HG03280 (cell line): Measurements from ENCODE around the gene SAMMSON.
A peak's percentile ranks its signal among the peaks of the same experiment; 100 is the strongest.

ENCODE experiments used
- ATAC-seq: cut with Tn5 transposase; IDR thresholded peaks from one replicate; pipeline ENCODE4 v1.9.1; 2021; ENCODE audit warnings: mild to moderate bottlenecking, moderate library complexity; ENCODE audit not compliant: unreplicated experiment

SAMMSON gene

DNA sequence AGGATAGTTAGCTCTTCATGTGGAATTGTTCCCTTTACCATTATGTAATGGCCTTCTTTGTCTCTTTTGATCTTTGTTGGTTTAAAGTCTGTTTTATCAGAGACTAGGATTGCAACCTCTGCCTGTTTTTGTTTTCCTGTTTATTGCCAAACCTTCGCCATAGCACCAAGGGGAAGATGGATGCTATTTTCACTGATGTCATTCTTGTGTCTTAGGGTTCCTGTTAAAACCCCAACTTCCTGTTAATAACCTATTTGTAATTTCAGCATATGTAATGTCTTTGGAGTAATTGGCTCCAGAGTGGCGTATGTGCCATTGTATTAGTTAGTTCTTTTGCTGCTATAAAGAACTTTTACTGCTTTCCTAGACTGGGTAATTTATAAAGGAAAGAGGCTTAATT lies 10.8 kb downstream of the SAMMSON start:
- ATAC-seq, result no peak

DNA sequence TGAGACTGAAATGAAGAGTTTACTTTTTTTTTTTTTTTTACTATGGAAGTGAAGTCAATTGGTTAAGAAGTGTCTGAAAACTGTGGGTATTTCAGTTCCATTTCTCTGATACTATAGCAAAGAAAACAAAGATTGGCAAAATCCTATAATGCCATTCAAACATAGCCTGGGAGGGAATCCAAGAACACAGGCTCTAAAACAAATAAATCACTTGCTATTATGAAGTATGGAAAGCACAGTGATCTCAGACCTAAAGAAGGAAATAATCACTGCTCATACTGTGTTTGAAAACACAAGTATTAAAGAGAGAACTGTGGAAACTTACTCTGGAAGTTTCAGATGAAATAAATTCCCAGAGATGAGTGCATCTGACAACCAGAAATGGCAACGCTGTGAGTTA lies 12.0 kb downstream of the SAMMSON start:
- ATAC-seq, result no peak

DNA sequence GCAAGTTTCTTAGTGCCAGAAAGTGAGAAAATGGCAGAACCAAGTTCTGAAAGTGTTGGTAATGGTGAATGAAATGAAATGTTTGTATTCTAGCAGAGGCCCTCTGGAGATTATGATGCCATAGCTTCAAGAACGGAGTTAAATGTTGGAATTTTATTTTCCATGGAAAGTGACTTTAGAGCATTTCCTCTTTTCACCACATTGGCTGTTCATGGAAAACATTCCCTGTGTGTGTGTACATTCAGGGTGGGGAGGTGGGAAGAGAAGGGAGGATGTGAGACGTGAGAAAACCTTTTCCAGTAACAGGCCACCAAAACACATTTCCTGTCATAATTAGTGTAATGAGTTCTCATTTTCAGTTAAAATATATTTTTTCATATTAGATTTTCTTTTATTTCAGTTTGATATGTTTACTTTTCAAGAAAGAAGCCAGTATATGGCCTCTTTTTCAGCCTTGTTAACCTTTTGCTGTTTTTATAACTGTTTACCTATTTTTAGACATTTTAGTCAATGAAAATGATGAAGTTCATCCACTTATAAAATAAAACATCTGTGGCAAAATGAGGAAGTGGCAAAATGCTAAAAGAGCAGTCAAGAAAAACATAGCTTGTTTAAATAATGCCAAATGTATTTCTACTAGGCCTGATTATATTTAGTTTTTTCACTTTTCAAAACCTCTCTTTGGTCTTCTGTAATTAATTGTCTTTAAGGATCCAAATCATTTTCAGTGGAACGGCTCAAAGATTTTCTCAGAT lies 21.6 kb downstream of the SAMMSON start:
- ATAC-seq, result no peak

DNA sequence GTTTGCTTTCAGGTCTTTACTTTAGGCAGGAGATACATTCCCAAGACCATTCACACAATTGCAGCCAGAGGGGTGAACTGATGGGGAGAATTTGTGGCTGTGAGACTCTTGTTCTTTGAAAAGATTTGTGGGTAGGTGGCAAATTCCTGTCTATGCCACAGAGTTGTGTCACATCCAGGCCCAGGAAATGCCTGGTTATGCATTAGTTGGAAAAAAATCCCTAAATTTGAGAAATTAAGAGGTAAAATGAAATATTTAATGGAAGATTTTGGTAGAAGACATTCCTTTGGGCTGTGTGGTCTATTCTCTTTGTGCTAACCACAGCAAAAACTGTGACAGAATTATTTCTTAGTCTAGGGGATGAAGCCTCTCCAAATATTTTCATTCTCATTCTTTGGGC lies 28.8 kb downstream of the SAMMSON start:
- ATAC-seq, result no peak

DNA sequence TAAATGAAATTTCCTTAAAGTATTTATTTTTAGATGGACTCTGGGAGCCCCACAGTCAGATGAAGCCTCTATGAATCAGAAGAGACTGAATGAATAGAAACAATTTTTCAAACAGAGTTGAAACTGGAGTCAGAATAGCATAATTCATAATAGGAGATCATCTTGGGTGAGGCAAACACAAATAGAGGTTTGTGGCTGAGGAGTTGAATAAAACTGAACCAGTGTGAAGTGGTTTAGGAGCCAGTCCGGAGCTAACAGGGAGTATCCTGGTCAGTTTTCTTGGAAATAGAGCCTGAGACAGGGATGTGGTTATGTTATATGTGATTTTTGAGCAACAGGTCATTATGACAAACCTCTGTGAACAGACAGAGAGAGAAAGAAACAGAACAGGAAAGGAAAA lies 39.2 kb downstream of the SAMMSON start:
- no peak for ATAC-seq

DNA sequence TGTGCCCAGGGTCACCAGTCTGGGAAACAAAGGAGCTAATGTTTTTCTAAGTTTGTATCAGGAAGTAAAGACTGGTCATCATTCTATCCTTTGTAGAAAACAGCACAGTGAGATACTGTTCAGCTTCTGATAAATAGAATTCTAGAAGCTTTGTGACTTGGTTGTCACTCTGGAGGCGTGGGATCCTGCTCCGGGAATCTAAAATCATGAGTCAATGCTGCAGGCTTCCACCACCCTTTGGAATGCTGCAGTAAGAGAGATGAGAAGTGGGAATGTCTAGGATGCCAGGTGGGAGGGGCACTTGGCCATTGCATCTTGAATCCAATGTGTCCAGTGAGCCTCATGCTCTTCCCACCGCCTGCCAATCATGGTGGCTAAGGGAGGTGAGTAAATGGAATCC lies 40.9 kb downstream of the SAMMSON start:
- ATAC-seq, result no peak

DNA sequence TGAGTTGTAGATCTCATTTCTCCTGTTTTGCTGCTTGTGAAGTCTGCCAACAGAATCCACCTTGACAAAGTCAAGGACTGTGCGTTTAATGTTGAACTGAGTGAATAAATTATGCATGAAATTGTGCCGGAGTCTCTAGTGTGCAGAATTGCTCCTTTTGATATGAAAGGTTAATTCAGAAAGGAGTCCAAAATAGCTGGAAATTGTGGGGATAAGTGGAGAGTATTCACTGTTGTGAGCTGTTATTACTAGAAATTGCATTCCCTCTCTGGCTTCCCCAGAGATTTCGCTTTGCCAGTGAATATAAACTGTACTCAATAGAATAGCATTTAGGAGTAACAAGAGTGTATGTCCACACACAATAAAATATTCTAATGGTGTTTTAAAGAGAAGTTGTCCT lies 43.1 kb downstream of the SAMMSON start:
- no peak for ATAC-seq

DNA sequence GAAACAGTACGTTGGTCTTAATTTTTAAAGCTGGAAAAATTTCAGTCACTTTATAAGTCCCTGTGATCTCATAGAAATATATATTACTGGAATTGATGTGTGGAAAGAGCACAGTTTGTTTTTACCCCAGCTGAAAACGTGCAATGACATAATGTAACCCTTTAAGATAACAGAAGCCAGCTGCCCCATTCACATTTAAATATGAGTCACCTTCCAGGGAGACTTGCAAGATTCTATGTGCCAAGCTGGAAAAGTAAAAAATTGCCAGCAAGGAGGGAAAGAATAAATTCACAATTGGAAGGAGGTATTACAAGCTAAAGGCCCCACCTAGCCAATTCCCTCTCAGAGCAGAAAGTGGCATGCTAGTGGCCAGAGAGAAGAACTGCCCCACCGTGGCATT lies 50.2 kb downstream of the SAMMSON start:
- no peak for ATAC-seq

DNA sequence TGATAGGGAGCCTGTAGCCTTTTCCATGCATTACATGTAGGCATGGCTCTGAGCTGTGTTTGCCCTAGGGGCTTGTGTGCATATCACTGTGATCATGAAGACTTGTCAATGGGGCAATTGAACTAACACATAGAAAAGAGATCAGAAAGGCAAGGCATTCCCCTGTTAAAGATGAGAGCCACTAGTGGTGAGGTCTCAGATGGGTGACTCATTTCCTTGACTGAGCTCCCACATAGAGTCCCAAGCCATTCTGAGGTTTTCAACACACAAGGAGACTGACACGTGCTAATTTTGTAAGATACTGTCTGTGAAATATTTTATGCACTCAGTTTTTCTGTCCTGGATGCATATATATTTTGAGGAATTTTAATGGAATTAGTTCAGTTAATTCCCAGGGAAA lies 53.8 kb downstream of the SAMMSON start:
- no peak for ATAC-seq

DNA sequence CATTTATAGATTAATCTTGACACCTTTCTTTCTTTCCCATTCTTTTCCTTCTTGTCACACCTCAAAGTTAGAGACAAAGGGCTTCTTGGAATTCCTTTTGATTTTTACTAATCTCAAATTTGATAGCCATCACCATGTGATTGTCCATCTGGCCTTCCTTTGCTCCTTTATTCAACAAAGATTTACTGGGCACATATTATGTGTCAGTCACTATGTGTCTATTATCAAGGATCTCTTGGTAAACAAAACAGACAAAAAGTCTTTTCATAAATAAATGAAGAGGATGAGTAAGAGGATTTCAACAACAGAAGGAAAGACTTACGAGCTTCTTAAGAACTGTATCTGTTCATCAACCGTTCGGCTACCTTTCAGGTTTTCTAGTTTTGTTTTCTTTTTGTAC lies 56.5 kb downstream of the SAMMSON start:
- ATAC-seq, result no peak

DNA sequence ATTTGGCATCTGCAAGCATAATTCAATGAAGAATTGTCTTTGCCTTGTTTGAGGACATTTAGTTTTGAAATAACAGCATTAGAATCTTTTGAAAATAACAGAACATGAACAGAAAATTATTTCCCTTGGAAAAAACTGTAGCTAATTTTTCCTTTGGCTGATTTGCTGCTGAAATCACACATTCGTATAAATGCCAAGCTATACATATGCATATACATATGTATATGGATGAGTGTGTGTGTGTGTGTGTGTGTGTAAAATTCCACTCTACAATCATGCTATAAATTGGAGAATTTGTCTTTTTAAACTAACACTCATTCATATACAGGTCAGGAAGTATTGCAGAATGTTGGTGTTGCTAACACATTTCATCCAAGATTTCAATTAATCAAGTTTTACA lies 57.9 kb downstream of the SAMMSON start:
- ATAC-seq, result no peak

DNA sequence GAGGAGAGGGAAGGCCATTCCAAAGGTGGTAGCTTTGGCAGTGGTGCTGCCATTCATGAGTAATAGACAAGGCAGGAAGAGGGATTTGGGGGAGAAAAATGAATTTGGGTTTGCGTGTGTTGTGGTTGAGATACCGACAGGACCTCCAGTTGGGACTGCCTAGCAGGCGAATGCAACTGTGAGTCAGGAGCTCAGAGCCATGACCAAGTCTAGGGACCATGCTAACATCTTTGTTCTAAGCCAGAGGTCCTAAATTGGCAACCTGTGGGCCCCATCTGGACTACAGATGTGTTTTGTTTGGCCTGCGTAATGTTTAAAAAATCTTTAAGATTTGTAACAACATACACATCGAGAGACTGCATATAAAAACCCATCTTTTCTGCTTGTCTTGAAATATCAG lies 61.6 kb downstream of the SAMMSON start:
- ATAC-seq, result no peak

DNA sequence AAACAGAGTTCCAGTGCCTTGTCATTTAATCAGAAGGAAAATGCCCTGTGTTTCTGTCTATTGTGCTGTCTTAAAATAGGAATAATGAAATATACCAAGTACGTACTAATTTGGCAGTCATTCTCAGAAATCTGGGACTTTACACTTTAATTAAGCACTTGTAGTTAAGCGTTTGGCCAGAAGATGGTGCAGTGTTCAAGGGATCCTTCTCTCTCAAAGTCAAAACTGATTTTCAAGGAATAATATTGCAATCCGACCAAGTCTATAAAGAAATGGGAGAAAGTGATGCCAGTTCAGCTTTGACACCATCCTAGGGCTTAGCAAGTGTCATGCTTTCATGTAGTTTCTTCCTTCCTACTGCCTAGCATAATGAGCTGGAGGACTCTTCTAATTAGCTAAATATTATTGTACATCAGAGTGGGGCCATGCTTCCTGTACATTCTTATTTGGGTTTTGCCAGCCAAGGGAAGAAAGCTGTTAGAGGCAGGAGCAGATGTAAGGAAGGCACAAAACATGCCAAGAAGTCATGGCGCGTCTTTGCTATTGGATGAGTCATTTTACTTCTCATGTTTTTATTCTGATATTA lies 64.8 kb downstream of the SAMMSON start:
- ATAC-seq, result no peak

DNA sequence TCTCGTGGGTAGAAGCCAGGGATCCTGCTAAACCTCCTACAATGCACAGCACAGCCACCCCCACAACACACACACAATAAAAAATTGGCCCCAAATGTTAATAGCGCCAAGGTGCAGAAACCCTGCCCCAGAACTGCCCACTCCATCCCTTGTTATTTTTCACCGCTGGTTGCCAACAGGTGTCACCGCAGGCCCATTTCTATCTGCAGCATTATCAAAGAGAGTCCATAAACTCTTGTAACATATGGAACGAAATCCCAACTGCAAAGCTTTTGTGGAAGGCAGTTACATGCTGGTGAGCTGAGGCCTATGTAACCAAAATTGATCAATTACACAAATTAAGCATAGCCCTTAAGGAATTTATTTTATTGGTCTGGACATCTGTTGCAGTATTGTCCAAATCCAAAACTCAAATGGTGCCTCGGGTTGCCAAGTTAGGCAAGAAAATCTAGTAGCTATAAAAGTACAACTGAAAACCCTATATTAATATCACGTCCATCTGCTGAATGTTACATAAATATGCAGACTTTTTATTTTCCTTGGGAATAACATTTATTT lies 66.2 kb downstream of the SAMMSON start:
- ATAC-seq, result no peak

DNA sequence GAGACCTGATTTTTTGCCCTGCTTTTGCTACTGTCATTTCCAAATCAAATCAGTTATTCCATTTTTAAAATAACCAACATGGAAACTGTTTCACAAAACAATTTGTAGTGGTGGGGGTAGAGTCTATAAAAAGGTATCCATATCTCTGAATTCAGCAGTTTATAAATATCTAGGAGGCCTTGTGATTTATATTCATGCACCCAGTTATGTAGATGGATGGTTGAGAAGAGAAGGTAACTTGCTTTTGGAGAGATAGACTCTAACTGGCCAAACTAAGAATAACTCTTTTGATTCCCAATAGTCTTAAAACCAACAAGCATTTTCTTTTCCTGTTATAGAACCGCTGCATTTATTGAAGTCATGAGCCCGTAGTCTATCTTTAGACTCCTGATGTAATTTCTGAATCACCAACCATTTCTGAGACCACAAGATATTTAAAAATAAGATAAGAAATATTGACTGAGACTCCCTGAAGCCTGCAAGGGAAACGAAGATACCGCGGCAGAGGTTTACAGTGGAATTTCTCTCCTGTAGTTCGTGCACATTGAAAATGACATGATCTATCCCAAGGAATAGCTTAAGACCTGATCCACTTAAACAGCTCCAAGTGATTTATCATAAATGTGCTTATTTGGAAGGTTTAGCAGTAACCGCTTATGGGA lies 68.5 kb downstream of the SAMMSON start:
- ATAC-seq, result no peak

DNA sequence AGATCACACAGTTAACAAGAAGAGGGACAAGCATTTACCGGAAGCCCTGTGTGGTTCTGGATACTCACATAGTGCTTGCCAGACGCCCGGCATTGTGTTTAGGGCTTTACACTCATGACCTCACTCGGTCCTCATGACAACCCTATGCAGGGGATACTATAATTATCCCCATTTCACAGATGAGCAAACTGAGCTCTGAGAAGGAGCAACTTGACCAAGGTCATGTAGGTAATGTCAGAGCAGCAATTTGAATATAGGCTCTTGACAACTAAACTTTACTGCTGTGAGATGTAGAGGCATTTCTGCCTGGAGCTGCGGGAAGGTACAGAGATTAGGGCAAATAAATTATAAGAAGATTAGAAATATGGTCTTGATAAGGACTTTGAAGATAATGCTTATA lies 70.0 kb downstream of the SAMMSON start:
- ATAC-seq, result peak; percentile 43

DNA sequence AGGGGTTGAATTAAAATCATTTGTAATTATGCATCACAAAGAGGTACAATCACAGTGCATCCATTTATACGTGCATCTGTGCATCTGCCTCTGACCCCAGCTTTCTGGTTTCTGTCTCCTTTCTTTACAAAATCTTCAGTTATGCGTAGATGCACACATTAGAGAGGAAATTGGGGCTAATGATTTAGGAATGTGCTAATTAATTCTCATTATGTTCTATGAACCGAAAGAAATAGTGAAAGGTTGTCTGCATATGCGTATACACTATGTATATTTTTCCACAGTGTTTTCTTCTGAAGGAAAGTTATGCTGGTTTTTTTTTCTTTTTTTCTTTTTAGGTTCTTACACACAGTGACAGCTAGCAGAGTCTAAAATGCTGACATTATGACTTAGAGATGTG lies 71.6 kb downstream of the SAMMSON start:
- ATAC-seq, result no peak

DNA sequence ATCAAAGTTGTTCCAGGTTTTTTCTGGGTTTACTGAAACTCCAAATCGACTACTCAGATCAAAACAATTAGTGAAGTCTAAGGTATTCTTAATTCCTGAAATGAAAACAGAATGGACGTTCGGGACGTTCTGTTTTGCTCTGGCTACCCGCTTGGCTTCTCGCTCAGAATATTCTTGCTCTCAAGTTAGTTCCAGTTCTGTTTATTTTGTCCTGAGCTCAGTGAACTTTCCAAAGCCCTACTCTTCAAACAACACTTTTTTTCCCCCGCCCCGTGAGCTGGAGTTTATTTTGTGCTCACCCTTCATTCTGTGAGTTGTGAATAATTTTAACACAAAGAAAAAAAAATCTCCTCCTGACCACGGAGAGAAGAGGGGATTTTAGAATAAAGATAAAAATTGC lies 72.6 kb downstream of the SAMMSON start:
- ATAC-seq, result no peak

DNA sequence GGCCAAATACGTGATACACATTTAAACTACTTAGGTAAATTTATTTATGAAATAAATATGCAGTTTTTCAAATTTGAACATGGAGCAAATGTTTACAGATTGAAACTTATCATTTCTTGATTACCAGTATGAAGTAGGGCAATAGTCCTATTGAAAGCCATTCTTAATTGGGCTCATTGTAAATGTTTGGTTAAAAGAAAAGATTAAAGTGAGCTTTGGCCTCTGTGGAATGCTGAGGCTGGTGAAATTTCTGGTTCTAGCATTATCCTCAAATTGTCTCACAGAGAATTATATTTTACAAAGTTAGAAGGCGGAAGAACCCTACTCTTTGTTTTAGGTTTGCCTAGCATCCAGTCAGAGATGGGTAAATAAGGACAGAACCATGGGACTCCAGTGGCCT lies 73.2 kb downstream of the SAMMSON start:
- no peak for ATAC-seq

DNA sequence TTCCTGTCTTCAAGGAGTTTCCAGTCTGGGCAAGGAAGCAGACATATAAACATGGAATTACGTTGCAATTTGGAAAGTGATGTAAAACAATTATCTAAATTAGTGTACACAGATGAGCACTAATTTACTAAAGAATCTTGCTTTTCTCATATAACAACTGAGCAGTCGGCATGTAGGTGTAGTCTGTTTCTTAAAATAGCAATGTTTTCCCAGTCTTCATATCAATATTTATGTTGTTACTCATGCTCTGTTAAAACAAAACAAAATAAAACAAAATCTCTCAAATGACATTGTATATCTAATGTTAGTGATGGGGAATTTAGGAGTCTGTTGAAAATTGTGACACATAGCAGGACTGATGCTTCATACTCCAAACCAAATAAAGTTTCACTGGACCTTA lies 75.6 kb downstream of the SAMMSON start:
- ATAC-seq, result no peak

DNA sequence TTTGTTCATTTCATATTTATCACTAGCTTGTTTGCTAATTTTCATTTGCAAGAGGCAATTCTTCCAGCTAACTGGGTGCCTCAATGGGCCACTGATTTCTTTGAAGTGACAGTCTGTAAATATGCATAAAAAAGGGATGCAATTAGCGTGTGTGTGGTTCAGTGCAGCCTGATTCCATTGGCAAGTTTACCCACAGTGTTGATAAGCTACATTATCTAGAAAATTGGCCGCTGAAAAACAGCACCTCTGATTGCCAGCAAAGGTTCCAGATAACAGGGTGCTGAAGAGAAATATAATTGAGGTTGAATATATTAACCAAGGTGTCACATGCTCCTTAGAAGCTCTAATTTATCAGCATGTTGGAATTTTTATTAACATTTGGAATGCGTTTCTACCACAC lies 76.9 kb downstream of the SAMMSON start:
- no peak for ATAC-seq

DNA sequence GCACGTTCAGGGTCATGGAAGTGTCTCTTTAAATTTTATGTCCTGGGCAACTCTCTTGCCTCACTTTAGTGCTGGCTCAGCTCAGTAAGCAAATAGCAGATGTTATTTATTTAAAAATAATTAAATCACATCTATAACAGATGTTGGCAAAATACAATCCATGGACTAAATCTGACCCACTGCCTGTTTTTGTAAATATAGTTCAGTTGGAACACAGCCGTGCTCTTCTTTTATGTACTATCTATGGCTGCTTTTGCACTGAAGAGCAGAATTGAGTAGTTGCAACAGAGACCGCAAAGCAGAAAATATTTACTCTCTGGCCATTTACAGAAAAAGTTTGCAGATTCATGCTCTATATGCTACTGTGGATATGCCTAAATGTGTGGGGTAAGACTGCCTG lies 79.2 kb downstream of the SAMMSON start:
- no peak for ATAC-seq
